ENCODE data around the gene SORBS2. TPM values are rescaled to one million over a fixed set of nuclear protein-coding genes. Genes with fewer than 3 reads are reported as not detected.

SORBS2 gene
- total RNA-seq, 1 donor from 2014 or later: 60.4 TPM

DNA sequence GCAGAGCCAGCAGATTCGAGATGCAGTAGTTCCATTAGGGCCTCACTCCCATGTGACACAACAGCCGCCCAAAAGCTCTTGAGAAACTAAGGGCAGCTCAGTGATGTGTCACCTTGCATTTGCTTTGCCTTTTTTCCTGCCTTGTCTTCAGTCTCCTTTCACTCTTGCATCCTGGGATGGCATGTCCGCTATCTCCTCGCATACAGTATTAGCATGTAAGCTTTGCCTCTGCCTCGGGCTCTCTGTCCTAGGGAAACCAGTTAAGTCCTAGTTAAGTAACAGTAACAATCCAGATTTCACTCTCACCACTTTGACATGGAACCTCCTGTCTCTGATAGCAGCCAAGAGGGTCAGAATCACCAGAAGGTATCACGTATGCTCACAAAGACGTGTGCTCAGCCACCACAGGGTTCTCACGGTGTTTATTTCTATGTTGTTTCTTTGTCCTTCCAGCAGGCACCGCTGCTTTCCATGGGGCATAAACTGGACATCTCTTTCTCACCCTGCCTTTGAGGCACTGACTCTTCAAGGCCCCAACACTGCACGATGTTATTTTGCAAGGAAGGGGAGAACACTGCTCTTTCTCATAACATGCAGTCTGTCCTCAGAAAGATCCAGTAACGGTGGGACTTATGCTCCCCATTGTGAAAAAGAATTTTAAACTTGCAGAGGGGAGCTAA is 26.7 kb upstream of the SORBS2 start:
- H3K27ac ChIP-seq: peak overlapping the region; percentile 76
- intact Hi-C loops (cut with DNase I): no loop called here

GRCh38 chr4:185838104-185838452 is 26.1 kb upstream of the SORBS2 start:
- H3K9me3 ChIP-seq: no peaks in the 10 kb centered on the region
- no peak overlapping the region for H3K4me3 ChIP-seq

More for the DNA sequence above, 26.7 kb upstream of the SORBS2 start:
- Histone ChIP-seq H3K4me1 (peaks cover 36% of the 10 kb centered on the region), H3K9me3 (no peaks in the 10 kb centered on the region), H3K27me3 (no peaks in the 10 kb centered on the region), H3K4me3 (no peak overlapping the region), H3K36me3 (no peaks in the 10 kb centered on the region)
- TF ChIP-seq POLR2A (IDR thresholded peaks at IDR 0.05) (no peak), POLR2AphosphoS5 (IDR thresholded peaks at IDR 0.05; ENCODE audit: insufficient read depth in 1 of 2, low read depth in 1 of 2) (no peak)
- TF ChIP-seq, protein P1, sequence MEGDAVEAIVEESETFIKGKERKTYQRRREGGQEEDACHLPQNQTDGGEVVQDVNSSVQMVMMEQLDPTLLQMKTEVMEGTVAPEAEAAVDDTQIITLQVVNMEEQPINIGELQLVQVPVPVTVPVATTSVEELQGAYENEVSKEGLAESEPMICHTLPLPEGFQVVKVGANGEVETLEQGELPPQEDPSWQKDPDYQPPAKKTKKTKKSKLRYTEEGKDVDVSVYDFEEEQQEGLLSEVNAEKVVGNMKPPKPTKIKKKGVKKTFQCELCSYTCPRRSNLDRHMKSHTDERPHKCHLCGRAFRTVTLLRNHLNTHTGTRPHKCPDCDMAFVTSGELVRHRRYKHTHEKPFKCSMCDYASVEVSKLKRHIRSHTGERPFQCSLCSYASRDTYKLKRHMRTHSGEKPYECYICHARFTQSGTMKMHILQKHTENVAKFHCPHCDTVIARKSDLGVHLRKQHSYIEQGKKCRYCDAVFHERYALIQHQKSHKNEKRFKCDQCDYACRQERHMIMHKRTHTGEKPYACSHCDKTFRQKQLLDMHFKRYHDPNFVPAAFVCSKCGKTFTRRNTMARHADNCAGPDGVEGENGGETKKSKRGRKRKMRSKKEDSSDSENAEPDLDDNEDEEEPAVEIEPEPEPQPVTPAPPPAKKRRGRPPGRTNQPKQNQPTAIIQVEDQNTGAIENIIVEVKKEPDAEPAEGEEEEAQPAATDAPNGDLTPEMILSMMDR (IDR thresholded peaks at IDR 0.05): no peak
- no peak for DNase-seq (ENCODE audit: extremely low spot score in 2 of 2)

GRCh38 chr4:185837415-185838103 is 25.6 kb upstream of the SORBS2 start:
- no peak for DNase-seq (ENCODE audit: extremely low spot score in 2 of 2)
- H3K27me3 ChIP-seq: no peaks in the 10 kb centered on the region
- TF ChIP-seq, protein P1 (IDR thresholded peaks at IDR 0.05): no peak
- no peak for TF ChIP-seq POLR2AphosphoS5 (IDR thresholded peaks at IDR 0.05; ENCODE audit: insufficient read depth in 1 of 2, low read depth in 1 of 2)
- no peak for TF ChIP-seq POLR2A (IDR thresholded peaks at IDR 0.05)
- H3K27ac ChIP-seq: peak overlapping the region; percentile 76
- no peaks in the 10 kb centered on the region for H3K36me3 ChIP-seq
- intact Hi-C loops (cut with DNase I): no loop called here
- H3K9me3 ChIP-seq: no peaks in the 10 kb centered on the region
- H3K4me3 ChIP-seq: no peak overlapping the region
- peaks cover 36% of the 10 kb centered on the region for H3K4me1 ChIP-seq

More at GRCh38 chr4:185838104-185838452, 26.1 kb upstream of the SORBS2 start:
- TF ChIP-seq POLR2A (IDR thresholded peaks at IDR 0.05) (no peak), POLR2AphosphoS5 (IDR thresholded peaks at IDR 0.05; ENCODE audit: insufficient read depth in 1 of 2, low read depth in 1 of 2) (no peak)
- TF ChIP-seq, protein P1 (IDR thresholded peaks at IDR 0.05): no peak
- Histone ChIP-seq H3K36me3 (no peaks in the 10 kb centered on the region), H3K4me1 (peaks cover 36% of the 10 kb centered on the region), H3K27me3 (no peaks in the 10 kb centered on the region), H3K27ac (peak overlapping the region; percentile 76)
- no peak for DNase-seq (ENCODE audit: extremely low spot score in 2 of 2)
- intact Hi-C loops (cut with DNase I): no loop called here

DNA sequence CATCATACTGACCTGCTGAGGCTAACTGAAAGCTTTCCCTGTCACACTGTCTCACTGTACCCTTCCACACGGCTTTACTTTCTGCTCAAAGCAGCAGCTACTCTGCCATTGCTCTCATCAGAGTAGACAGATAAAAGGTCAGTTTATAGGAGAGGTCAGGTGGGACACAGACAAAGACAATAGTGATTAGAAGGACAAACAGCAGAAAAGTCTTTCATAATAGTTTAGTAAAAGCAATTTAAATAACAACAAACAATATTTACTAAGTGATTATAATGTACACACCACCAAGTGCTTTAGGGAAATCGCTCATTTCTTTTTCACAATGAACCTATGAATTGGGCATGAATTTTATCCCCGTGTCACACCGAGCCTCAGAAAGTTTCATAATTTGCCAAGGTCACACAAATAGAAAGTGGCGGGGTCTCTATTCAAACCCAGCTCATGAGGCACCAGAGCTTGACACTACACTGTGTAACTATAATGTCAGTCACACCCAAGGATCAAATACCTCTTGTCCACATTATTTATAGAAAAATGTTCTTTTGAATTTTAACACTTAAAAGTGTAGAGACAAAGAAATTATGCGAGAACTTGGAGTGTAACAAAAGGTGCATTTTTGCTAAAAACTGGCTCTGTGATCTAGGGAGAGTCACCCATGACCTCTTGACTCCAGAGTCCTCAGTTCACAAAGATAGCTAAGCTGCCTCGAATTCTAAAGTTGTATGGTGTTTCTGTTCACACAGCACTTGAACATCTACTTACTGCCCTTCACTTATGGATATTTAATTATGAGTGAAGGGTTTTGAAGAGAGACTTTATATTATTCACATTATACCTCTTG is 24.5 kb upstream of the SORBS2 start:
- H3K27ac ChIP-seq: no peak overlapping the region
- no peak overlapping the region for H3K4me3 ChIP-seq
- H3K4me1 ChIP-seq: peaks cover 36% of the 10 kb centered on the region
- no peak for DNase-seq (ENCODE audit: extremely low spot score in 2 of 2)
- intact Hi-C loops (cut with DNase I): no loop called here
- no peaks in the 10 kb centered on the region for H3K27me3 ChIP-seq
- H3K9me3 ChIP-seq: no peaks in the 10 kb centered on the region
- H3K36me3 ChIP-seq: no peaks in the 10 kb centered on the region
- TF ChIP-seq POLR2A (IDR thresholded peaks at IDR 0.05): no peak
- TF ChIP-seq POLR2AphosphoS5 (IDR thresholded peaks at IDR 0.05; ENCODE audit: insufficient read depth in 1 of 2, low read depth in 1 of 2): no peak
- TF ChIP-seq, protein P1 (IDR thresholded peaks at IDR 0.05): no peak
